Ishikawa (cell line): ENCODE data around the gene PKN2.

Experiments used
- EP300 ChIP-seq: IDR thresholded peaks from 2 replicates; pipeline ENCODE4 v1.6.1; 2012; ENCODE audit warnings: borderline replicate concordance
- MAX ChIP-seq: IDR thresholded peaks from 2 replicates; pipeline ENCODE4 v1.6.1; 2012
- TF ChIP-seq, protein P1 (sequence below): IDR thresholded peaks from 2 replicates; pipeline ENCODE4 v1.6.1; 2012; ENCODE audit warnings: low read depth, mild to moderate bottlenecking

GRCh38 chr1:88876573-88877365 lies 192.7 kb downstream of the PKN2 start:
- TF ChIP-seq MAX (no peak), EP300 (no peak)
- TF ChIP-seq, protein P1, sequence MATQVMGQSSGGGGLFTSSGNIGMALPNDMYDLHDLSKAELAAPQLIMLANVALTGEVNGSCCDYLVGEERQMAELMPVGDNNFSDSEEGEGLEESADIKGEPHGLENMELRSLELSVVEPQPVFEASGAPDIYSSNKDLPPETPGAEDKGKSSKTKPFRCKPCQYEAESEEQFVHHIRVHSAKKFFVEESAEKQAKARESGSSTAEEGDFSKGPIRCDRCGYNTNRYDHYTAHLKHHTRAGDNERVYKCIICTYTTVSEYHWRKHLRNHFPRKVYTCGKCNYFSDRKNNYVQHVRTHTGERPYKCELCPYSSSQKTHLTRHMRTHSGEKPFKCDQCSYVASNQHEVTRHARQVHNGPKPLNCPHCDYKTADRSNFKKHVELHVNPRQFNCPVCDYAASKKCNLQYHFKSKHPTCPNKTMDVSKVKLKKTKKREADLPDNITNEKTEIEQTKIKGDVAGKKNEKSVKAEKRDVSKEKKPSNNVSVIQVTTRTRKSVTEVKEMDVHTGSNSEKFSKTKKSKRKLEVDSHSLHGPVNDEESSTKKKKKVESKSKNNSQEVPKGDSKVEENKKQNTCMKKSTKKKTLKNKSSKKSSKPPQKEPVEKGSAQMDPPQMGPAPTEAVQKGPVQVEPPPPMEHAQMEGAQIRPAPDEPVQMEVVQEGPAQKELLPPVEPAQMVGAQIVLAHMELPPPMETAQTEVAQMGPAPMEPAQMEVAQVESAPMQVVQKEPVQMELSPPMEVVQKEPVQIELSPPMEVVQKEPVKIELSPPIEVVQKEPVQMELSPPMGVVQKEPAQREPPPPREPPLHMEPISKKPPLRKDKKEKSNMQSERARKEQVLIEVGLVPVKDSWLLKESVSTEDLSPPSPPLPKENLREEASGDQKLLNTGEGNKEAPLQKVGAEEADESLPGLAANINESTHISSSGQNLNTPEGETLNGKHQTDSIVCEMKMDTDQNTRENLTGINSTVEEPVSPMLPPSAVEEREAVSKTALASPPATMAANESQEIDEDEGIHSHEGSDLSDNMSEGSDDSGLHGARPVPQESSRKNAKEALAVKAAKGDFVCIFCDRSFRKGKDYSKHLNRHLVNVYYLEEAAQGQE = no peak
